ENCODE measurements around the gene ARHGAP30. TPM values are rescaled to one million over a fixed set of nuclear protein-coding genes. Genes with fewer than 3 reads are reported as not detected.
"Not testable (repeated sequence)": the region's sequence is repeated elsewhere in the genome, so short reads cannot be mapped to it uniquely, and the experiment has no call there.

Gene ARHGAP30
- total RNA-seq, 1 donor from 2014 or later, result 2.4 TPM

DNA sequence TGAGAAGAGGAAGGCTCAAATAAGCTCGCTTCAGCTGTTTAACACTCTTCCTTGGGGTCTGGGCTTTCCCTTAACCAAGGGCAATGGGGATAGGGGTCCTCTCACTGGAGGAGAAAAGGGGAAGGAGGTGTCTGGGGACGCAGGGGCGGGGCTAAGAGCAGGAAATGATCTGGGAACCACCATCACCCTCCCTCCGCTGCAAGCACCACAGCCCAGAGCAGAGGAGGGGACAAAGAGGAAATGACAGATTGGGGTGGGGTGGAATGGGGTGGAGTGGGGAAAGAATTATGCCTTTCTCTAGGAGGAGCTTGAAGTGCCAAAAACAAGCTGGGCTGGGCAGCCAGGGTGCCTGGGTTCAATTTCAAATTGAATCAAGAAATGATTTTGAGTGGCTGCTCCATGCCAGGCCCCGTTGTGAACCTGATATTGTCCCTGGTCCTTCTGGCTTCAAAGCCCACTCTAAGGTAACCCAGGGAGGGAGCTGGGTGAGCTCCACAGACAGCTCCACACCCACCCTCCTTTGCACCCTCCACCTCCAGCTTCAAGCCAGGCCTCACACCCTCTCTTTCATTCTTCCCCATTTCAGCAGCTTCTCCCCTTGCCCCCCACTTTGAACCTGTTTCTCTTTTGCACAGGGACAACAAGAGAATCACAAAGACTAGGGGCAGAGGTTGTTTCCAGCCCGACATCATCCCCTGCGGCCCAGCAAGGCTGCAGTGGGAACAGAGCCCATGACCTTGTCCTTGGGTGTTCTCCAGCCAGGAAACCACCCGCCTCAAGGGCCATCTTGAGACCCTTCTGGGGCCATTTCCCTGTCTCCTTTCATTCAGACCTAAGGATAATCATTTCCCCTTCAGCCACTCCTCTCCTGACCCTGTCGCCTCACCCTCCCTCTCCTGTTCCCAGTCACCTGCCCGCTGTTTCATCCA lies 1.1 kb downstream of the ARHGAP30 start:
- Histone ChIP-seq H3K27ac (replicated peaks) (peak overlapping the region; percentile 66), H3K36me3 (no peaks in the 10 kb centered on the region), H3K4me1 (no peaks in the 10 kb centered on the region), H3K4me3 (peak overlapping the region; percentile 49), H3K9me3 (replicated peaks) (no peaks in the 10 kb centered on the region), H3K27me3 (ENCODE audit: low read depth) (peaks cover 35% of the 10 kb centered on the region)
- intact Hi-C loops (cut with micrococcal nuclease), result no loop called here
- peak; percentile 70 for DNase-seq
- TF ChIP-seq, protein P1, sequence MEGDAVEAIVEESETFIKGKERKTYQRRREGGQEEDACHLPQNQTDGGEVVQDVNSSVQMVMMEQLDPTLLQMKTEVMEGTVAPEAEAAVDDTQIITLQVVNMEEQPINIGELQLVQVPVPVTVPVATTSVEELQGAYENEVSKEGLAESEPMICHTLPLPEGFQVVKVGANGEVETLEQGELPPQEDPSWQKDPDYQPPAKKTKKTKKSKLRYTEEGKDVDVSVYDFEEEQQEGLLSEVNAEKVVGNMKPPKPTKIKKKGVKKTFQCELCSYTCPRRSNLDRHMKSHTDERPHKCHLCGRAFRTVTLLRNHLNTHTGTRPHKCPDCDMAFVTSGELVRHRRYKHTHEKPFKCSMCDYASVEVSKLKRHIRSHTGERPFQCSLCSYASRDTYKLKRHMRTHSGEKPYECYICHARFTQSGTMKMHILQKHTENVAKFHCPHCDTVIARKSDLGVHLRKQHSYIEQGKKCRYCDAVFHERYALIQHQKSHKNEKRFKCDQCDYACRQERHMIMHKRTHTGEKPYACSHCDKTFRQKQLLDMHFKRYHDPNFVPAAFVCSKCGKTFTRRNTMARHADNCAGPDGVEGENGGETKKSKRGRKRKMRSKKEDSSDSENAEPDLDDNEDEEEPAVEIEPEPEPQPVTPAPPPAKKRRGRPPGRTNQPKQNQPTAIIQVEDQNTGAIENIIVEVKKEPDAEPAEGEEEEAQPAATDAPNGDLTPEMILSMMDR (IDR thresholded peaks at IDR 0.05; ENCODE audit: borderline replicate concordance), result no peak

DNA sequence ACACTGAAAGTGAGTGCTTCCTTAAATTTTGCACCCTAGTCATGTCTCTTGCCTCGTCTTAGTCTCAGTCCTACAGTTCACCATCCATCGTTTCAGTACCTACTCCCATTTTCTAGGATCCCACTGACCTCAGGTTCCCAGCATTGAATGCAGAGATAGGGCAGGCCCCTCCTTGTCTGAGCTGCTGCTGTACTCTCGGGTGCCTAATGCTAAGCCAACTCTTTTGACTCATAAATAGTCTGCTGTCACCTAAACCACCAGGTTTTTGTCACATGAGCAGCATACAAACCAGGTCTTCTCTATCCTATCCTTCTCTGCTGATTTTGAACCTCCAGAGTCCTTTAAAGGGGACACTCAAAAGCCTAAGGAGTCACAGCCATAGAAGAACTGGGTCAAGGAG lies 3.0 kb downstream of the ARHGAP30 start:
- H3K9me3 ChIP-seq (replicated peaks), result no peaks in the 10 kb centered on the region
- peaks cover 50% of the 10 kb centered on the region for H3K27me3 ChIP-seq (ENCODE audit: low read depth)
- no peak for DNase-seq
- no peaks in the 10 kb centered on the region for H3K4me1 ChIP-seq
- H3K4me3 ChIP-seq, result no peak overlapping the region
- intact Hi-C loops (cut with micrococcal nuclease), result no loop called here
- no peaks in the 10 kb centered on the region for H3K36me3 ChIP-seq
- H3K27ac ChIP-seq (replicated peaks), result no peak overlapping the region
- TF ChIP-seq, protein P1 (IDR thresholded peaks at IDR 0.05; ENCODE audit: borderline replicate concordance), result no peak

DNA sequence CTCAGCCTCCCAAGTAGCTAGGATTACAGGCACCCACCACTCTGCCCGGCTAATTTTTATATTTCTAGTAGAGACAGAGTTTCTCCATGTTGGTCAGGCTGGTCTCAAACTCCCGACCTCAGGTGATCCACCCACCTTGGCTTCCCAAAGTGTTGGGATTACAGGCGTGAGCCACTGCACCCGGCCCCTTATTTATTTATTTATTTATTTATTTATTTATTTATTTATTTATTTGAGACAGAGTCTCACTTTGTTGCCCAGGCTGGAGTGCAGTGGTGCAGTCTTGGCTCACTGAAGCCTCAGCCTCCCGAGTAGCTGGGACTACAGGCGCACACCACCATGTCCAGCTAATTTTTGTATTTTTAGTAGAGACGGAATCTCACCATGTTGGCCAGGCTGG lies 4.0 kb downstream of the ARHGAP30 start:
- H3K4me1 ChIP-seq; DNase-seq; H3K9me3 ChIP-seq (replicated peaks); H3K27ac ChIP-seq (replicated peaks); intact Hi-C loops (cut with micrococcal nuclease); H3K4me3 ChIP-seq; H3K36me3 ChIP-seq: not testable (repeated sequence)
- H3K27me3 ChIP-seq (ENCODE audit: low read depth), result peaks cover 59% of the 10 kb centered on the region

DNA sequence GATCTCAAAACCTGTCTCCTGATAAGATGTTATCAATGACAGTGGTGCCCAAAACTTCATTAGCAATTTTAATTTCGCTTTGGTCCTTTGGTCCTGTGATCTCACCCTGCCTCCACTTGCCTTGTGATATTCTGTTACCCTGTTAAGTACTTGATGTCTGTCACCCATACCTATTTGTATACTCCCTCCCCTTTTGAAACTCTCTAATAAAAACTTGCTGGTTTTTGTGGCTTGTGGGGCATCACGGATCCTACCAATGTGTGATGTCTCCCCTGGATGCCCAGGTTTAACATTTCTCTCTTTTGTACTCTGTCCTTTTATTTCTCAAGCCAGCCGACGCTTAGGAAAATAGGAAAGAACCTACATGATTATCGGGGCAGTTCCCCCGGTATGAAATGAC lies 5.8 kb downstream of the ARHGAP30 start:
- DNase-seq; H3K9me3 ChIP-seq (replicated peaks); intact Hi-C loops (cut with micrococcal nuclease); H3K36me3 ChIP-seq; H3K4me1 ChIP-seq; H3K4me3 ChIP-seq; H3K27ac ChIP-seq (replicated peaks): not testable (repeated sequence)
- H3K27me3 ChIP-seq (ENCODE audit: low read depth), result peaks cover 56% of the 10 kb centered on the region

DNA sequence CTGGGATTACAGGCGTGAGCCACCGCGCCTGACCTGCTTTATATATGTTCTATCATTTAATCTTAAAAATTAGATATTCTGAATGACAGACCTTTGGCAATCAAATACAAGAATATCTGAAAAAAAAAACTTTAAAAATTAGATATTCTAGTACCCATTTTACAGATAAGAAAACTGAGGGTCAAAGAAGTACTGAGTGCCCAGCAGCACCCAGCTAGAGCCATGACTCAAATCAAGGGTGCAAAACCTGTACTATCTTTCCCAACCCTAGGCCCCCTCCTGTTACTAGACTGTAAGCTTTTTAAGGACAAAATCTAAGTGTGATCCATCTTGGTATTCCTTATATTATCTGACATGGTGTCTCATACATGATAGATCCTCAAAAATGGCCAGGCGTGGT lies 8.3 kb downstream of the ARHGAP30 start:
- TF ChIP-seq, protein P1 (IDR thresholded peaks at IDR 0.05; ENCODE audit: borderline replicate concordance), result no peak
- H3K4me3 ChIP-seq, result no peak overlapping the region
- intact Hi-C loops (cut with micrococcal nuclease), result no loop called here
- peaks cover 79% of the 10 kb centered on the region for H3K27me3 ChIP-seq (ENCODE audit: low read depth)
- H3K4me1 ChIP-seq, result no peaks in the 10 kb centered on the region
- DNase-seq, result no peak
- H3K36me3 ChIP-seq, result no peaks in the 10 kb centered on the region
- H3K9me3 ChIP-seq (replicated peaks), result no peaks in the 10 kb centered on the region
- no peak overlapping the region for H3K27ac ChIP-seq (replicated peaks)

DNA sequence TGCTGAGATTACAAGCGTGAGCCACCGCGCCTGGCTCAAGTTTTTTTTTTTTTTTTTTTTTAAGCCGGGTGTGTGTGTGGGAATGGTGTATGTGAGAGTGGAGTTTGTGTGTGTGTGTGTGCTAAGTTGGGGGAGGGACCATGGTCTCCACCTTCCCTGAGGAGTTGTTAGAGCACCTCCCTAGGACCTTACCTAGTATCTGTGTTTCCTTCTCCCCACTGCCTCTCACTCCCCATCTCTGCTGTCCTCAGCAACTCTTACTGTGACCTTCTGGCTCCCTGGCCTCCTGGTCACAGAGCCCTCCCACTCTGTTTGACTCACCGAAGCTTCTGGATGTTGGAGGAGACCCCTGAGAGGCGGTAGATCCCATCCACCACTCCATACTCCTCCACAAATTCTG lies 10.4 kb downstream of the ARHGAP30 start:
- intact Hi-C loops (cut with micrococcal nuclease), result loop anchor here (10.0 kb wide), 1 partner anchor 64 kb away; no protein-coding TSS in a partner anchor
- no peak for DNase-seq
- Histone ChIP-seq H3K36me3 (no peaks in the 10 kb centered on the region), H3K9me3 (replicated peaks) (no peaks in the 10 kb centered on the region), H3K4me3 (no peak overlapping the region), H3K27me3 (ENCODE audit: low read depth) (peaks cover 79% of the 10 kb centered on the region), H3K27ac (replicated peaks) (no peak overlapping the region), H3K4me1 (no peaks in the 10 kb centered on the region)
- TF ChIP-seq, protein P1 (IDR thresholded peaks at IDR 0.05; ENCODE audit: borderline replicate concordance), result no peak
